Neutrophil (primary cell): ENCODE data around the gene DAZAP1.

Source experiments
- H3K27ac ChIP-seq: fragments of 200-600 bp; sonication (generic); 2 replicates; pipeline ENCODE4 v1.5.1; 2016; ENCODE audit warnings: mild to moderate bottlenecking, moderate library complexity
- H3K27me3 ChIP-seq: fragments of 200-600 bp; sonication (generic); 2 replicates; pipeline ENCODE4 v1.6.0; 2016; ENCODE audit warnings: mild to moderate bottlenecking
- H3K36me3 ChIP-seq: fragments of 200-600 bp; sonication (generic); 2 replicates; pipeline ENCODE4 v1.5.1; 2017
- H3K4me1 ChIP-seq, 2 experiments: fragments of 200-600 bp in 1 of 2; sonication (generic) in 1 of 2; 1 replicate in 1 of 2; 2 replicates in 1 of 2; pipeline versions ENCODE4 v1.5.1 to v1.6.1; 2013 to 2016; ENCODE audit warnings: low read depth in 1 of 2, low read length in 1 of 2, mild to moderate bottlenecking in 1 of 2, moderate library complexity in 1 of 2; ENCODE audit not compliant: control insufficient read depth in 1 of 2, insufficient read depth in 1 of 2
- H3K4me3 ChIP-seq, 2 experiments: fragments of 200-600 bp in 1 of 2; sonication (generic) in 1 of 2; 1 replicate in 1 of 2; 2 replicates in 1 of 2; pipeline ENCODE4 v1.5.1; 2013 to 2016; ENCODE audit warnings: low read depth in 1 of 2, low read length in 1 of 2, mild to moderate bottlenecking in 1 of 2, moderate library complexity in 1 of 2
- H3K9me3 ChIP-seq: fragments of 200-600 bp; sonication (generic); 2 replicates; pipeline ENCODE4 v1.5.1; 2016
- CTCF ChIP-seq: fragments of 200-600 bp; sonication (generic); IDR thresholded peaks from 2 replicates; pipeline ENCODE4 v1.5.1; 2016; ENCODE audit warnings: antibody characterized with exemption

The DAZAP1 gene

GRCh38 chr19:1451916-1452801 is 44.8 kb downstream of the DAZAP1 start:
- Histone ChIP-seq H3K4me3 (no peak overlapping the region), H3K36me3 (no peaks in the 10 kb centered on the region), H3K4me1 (peaks cover 4 to 7% of the 10 kb centered on the region in 2 experiments), H3K9me3 (no peaks in the 10 kb centered on the region), H3K27me3 (peaks cover 100% of the 10 kb centered on the region), H3K27ac (no peak overlapping the region)
- TF ChIP-seq CTCF: no peak

GRCh38 chr19:1452802-1453524 is 45.6 kb downstream of the DAZAP1 start:
- H3K4me1 ChIP-seq: peaks cover 4 to 7% of the 10 kb centered on the region in 2 experiments
- H3K27ac ChIP-seq: no peak overlapping the region
- TF ChIP-seq CTCF: no peak
- no peaks in the 10 kb centered on the region for H3K36me3 ChIP-seq
- peaks cover 100% of the 10 kb centered on the region for H3K27me3 ChIP-seq
- no peak overlapping the region for H3K4me3 ChIP-seq
- H3K9me3 ChIP-seq: no peaks in the 10 kb centered on the region

GRCh38 chr19:1453525-1454364 is 46.4 kb downstream of the DAZAP1 start:
- Histone ChIP-seq H3K27ac (no peak overlapping the region), H3K9me3 (no peaks in the 10 kb centered on the region), H3K27me3 (peaks cover 100% of the 10 kb centered on the region), H3K4me3 (no peak overlapping the region), H3K36me3 (no peaks in the 10 kb centered on the region), H3K4me1 (peaks cover 4 to 7% of the 10 kb centered on the region in 2 experiments)
- no peak for TF ChIP-seq CTCF

- Histone ChIP-seq H3K4me1 (peaks cover 4 to 7% of the 10 kb centered on the region in 2 experiments), H3K27me3 (peaks cover 99% of the 10 kb centered on the region), H3K4me3 (no peak overlapping the region), H3K9me3 (no peaks in the 10 kb centered on the region), H3K36me3 (peaks cover 4% of the 10 kb centered on the region), H3K27ac (no peak overlapping the region)
- no peak for TF ChIP-seq CTCF
Measured at GRCh38 chr19:1455002-1455335, 47.6 kb downstream of the DAZAP1 start.

- Histone ChIP-seq H3K4me1 (peaks cover 4 to 7% of the 10 kb centered on the region in 2 experiments), H3K9me3 (no peaks in the 10 kb centered on the region), H3K36me3 (peaks cover 10% of the 10 kb centered on the region), H3K27ac (no peak overlapping the region), H3K27me3 (peaks cover 93% of the 10 kb centered on the region), H3K4me3 (no peak overlapping the region)
- TF ChIP-seq CTCF: no peak
Measured at GRCh38 chr19:1455336-1456120, 48.1 kb downstream of the DAZAP1 start.
